T-helper 1 cell treated with Interleukin-12 subunit alpha and Interleukin-12 subunit beta and Interleukin-4 antibody, amounts not matched to agents 30 ng/mL and 1 ng/mL, for 36 hours (primary cell): ENCODE measurements around the gene INSC. TPM values are rescaled to one million over a fixed set of nuclear protein-coding genes. Genes with fewer than 3 reads are reported as not detected.

Experiments used
- intact Hi-C: fragments of 100-400 bp; cut with micrococcal nuclease; formaldehyde crosslinking; loops from one replicate; pipeline ENCODE4 v1.15.1; 2024
- total RNA-seq: library from RNA; stranded (reverse); gene quantifications from 2 replicates; pipeline ENCODE4 v1.2.3, GENCODE V29; 2022

INSC gene
- total RNA-seq: 0.63 and 1.0 TPM in 2 replicates

- intact Hi-C loops: loop anchor here (5.0 to 10.0 kb wide), 2 partner anchors 700 to 1447 kb away; partner anchors contain the start of gene FAR1
Observed at GRCh38 chr11:15114501-15115475, at the start of gene INSC. TSS of gene INSC (plus strand) at chr11:15114923. CDS start at chr11:15149175, 34,252 bp downstream.

GRCh38 chr11:15069751-15070150, 45.0 kb upstream of the INSC start:
- intact Hi-C loops: loop anchor here (10.0 kb wide), 1 partner anchor 1295 kb away; no protein-coding TSS in a partner anchor

DNA sequence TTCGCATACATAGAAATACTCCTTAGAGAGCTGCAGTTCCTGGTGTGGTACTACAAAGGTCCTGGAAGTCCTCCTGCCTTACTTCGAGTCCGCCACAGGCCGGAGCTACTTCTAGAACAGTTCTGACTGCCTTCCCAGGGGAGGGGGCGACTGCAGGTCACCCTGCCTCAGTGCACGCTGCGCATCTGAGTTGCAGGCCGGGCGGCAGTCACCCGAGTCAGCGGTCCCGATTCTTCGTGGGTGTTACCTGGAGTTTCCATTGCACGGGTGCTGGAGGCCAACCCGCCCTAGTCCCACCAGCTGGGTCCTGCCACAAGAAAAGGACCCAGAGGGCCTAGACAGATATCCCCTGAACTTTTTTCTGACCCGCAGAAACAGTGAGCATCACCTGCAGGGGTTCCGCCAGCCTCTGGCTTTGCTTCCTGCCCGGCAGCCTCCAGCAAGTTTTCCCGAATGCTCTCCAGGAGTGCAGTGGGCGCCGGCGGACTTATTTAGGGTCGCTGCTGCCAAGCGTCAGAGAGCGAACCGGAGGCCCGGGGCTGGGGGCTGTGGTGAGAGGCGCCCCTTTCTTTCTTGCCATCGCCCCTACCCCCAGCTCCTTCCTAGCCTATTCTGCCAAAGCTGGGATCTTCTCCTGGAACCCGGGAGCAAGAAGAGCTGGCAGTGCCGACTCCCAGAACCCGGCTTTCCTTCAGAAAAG, 43.0 kb upstream of the INSC start:
- intact Hi-C loops: loop anchor here (10.0 kb wide), 1 partner anchor 1297 kb away; no protein-coding TSS in a partner anchor

GRCh38 chr11:15072551-15073143, 42.1 kb upstream of the INSC start:
- intact Hi-C loops: loop anchor here (10.0 kb wide), 1 partner anchor 1298 kb away; no protein-coding TSS in a partner anchor

DNA sequence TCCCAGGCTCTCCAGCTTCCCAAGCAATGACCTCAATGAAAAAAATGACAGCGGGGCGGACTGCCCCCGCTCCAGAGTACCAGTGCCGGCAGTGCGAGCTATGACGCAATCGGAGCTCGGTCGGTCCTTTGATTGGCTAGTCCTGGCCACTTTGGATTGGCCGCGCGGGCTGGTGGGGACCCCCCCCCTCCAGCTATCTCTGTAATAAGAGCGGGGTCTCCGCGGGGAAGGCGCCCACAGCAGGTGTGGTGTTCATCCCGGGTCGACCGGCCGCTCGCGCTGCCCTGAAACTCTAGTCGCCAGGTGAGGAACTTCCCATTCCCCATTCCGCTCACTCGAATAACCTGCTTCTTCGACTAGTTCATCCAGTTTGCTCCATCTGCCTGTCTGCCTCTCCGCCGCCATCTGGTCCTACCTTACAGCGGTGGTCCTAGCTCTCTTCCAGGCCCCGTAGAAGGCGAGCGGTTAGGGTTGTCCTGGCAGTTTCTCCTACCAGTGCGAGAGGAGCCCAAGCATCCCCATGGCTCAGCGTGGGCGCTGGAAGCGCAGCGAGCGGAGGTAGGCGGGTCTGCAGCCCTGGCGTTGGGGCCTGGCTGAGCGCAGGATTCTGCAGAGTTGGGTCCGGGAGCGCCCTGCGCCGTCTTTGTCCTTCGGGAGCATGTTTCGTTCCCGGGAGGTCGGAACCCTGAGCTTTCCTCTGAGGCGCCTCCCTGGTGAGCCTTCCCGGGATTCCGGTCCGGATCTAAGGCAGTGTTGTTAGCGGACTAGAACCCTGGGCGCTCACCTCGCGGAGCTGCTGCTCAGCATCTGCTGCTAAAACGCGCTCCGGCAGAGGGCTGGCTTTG, 41.1 kb upstream of the INSC start, which contains the start of gene CALCB:
CALCB (plus strand) TSS at position 233 of the 845 bp plus-strand sequence. CDS start 1,126 bp downstream, outside the sequence.
- intact Hi-C loops: loop anchor here (1.0 to 10.0 kb wide), 6 partner anchors 45 to 1299 kb away; no protein-coding TSS in a partner anchor

DNA sequence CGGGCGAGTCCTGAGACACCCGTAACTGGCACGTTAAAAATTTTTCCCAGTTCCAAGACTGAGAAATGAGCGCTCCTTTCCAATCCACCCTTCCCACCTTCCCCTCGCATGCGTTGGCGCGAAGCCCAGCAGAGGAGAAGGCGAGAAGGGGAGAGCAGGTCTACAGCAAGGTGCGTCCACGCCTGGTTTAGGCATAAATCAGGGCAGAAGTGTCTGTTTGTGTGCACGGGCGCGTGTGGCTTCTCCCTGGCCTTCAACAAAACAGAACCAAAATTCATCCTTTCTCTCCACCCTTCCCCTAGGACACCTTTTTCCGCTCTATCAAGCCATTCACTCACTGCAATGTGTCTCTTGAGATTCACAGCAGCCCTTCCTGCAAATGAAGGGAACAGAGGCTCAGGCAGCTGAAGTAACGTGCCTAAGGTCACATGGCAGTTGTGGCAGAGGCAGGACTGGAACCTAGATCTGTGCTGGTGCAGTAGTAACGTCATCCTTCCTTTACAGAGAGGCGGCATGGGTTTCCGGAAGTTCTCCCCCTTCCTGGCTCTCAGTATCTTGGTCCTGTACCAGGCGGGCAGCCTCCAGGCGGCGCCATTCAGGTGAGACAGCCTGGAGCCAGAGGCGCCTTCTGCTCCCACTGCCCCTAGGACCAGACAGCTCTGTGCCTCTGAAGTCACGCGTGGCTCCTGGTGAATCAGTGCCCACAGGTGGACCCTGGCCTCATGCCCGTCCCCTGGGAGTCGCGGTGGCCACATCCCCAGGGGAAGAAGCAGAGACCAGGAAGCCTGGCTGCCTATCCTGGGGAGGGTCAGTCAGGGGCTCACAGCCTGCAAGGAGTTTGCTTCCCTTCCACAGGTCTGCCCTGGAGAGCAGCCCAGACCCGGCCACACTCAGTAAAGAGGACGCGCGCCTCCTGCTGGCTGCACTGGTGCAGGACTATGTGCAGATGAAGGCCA, 40.2 kb upstream of the INSC start:
- intact Hi-C loops: loop anchor here (1.0 to 10.0 kb wide), 9 partner anchors 44 to 1300 kb away; partner anchors contain the start of genes COPB1 and PSMA1

DNA sequence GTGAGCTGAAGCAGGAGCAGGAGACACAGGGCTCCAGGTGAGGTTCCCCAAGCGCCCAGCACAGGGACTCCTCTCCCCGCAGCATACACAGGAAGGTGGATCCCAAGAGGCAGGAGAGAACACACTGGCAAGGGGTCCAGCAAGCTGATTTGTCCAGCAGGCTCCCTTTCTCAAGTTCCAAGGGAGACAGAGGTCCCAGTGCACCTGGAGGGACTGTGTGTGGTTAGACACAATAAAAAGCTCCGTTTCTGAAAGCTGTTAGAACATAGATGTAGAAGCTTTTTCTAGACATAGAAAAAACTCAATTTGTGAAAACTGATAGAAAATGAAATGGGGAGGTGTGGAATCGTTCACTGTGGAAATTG, 39.6 kb upstream of the INSC start:
- intact Hi-C loops: loop anchor here (1.0 to 10.0 kb wide), 6 partner anchors 44 to 1300 kb away; partner anchors contain the start of genes COPB1 and PSMA1

DNA sequence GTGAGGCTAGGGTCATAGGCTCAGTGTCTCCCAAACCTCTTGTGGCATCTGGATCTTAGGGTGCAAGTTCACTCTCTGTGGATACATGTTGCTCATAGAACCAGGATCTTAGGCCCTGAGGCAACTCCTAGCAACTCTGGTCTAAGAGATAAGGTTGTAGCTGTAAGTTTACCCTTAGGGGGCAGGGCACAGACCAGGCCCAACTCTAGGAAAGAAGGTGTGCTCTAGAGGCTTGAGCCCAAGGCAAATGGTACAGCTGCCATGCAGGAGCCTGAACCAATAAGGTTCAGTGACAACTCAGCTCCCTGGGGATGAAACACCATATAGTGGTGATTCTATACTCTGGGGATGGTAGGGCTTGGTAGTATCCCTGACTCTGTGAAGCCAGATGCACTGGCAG, 23.5 kb upstream of the INSC start:
- intact Hi-C loops: no loop called here

GRCh38 chr11:15091625-15092024, 23.1 kb upstream of the INSC start:
- intact Hi-C loops: no loop called here

DNA sequence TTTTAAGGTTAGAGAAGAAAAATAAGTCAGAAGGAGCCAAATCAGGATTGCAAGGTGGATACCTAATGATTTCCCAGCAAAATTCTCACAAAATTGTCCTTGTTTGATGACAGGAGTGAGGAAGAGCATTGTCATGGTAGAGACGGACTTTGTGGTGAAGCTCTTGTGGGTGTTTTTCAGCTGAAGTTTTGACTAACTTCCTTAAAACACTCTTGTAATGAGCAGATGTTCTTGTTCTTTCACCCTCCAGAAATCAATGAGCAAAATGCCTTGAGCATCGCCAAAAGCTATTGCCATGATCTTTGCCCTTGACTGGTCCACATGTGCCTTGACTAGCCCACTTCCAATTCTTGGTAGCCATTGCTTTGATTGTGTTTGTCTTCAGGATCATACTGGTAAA, 21.3 kb upstream of the INSC start:
- intact Hi-C loops: no loop called here

GRCh38 chr11:15095736-15096228, 18.9 kb upstream of the INSC start:
- intact Hi-C loops: no loop called here

DNA sequence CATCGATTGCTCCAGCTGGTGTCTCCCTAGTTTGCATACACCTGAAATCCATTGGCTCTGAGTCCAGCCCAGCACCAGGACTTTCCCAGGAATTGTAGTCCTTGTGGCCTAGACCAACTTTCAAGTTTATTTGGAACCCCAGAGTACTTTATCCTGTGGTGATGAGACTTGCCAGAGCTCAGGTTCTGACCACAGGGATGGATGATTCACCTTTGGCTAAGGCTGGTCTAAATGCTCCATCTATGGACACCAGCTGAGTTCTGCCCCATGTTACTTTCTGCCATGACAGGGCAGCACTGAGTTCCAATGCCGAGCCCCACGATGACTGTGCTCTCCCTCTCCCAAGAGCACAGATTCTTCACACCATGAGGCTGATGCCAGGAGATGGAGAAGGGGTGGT, 17.3 kb upstream of the INSC start:
- intact Hi-C loops: no loop called here

DNA sequence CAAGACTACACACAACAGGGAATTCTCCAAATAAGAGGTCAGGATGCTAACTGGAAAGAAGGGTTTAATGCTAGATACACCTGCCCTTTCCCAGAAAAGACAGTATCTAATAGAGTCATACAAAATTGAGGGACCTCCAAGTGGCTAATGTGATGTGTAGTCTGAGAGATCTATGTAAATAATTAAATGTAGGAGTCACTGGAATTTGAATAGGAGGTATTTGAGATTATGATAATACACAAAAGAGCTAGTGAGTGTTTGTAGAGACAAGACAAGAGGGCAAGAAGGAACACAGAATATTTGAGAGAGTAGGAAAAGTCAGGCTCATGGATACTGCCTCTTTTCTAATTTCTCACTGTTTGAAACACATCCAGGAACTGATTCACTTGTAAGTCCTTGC, 15.5 kb upstream of the INSC start:
- intact Hi-C loops: no loop called here

GRCh38 chr11:15101072-15101709, 13.5 kb upstream of the INSC start:
- intact Hi-C loops: loop anchor here (1.0 to 5.0 kb wide), 5 partner anchors 17 to 193 kb away; no protein-coding TSS in a partner anchor

GRCh38 chr11:15104166-15104565, 10.6 kb upstream of the INSC start:
- intact Hi-C loops: loop anchor here (5.0 kb wide), 1 partner anchor 33 kb away; no protein-coding TSS in a partner anchor

GRCh38 chr11:15106201-15106965, 8.3 kb upstream of the INSC start:
- intact Hi-C loops: no loop called here

DNA sequence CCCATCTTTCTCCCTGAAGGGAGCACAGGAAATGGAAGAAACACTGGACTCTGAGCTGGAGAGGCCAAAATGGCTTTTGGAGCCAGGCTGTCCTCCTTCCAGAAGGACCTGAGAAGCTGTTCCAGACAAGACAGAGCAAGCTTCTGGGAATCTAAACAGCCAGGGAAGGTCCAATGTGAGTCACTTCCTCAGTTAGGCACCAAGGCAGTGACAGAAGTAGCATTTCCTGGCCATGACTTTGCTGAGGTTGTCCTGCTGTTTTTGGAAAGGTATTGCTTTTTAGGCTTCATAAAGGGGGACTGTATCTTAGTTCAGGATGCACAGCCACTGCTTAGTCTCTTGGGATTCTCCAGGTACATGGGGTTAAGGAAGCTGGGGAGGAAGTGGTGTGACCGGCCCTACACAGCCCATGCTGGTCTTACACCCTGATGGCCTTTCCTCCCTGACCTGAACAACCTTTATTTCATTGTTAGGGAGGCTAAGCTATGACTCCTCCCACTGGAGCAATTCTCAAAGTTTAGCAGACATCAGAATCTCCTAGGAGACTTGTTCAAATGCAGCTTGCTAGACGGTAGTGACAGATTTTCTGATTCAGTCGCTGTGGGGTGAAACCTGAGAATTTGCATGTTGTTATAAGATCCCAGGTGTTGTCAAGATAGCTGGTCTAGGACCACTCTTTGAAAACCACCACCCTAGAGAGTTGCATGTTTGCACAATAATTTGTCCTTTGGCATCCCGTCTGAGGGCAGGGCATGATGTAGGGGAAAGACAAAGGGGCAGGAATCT, 6.8 kb upstream of the INSC start:
- intact Hi-C loops: no loop called here
